HCT116 (cell line): ENCODE results near the gene SSH2. TPM values are rescaled to one million over a fixed set of nuclear protein-coding genes. Genes with fewer than 3 reads are reported as not detected.
A peak's percentile ranks its signal among the peaks of the same experiment; 100 is the strongest.

ENCODE experiments used
- EZH2phosphoT487 ChIP-seq: fragments of 200-600 bp; IDR thresholded peaks from 2 replicates; pipeline ENCODE4 v1.6.1; 2018; ENCODE audit warnings: antibody characterized with exemption, borderline replicate concordance
- FOSL1 ChIP-seq: IDR thresholded peaks from 2 replicates; pipeline ENCODE4 v1.6.1; 2012; ENCODE audit warnings: low read depth
- POLR2A ChIP-seq: IDR thresholded peaks from 2 replicates; pipeline ENCODE4 v1.7.0; 2011; ENCODE audit warnings: borderline replicate concordance; ENCODE audit not compliant: insufficient read depth, insufficient read length; ENCODE audit errors: extremely low read depth
- POLR2AphosphoS5 ChIP-seq: IDR thresholded peaks from 2 replicates; pipeline ENCODE4 v1.6.1; 2011; ENCODE audit warnings: mild to moderate bottlenecking, low read depth, low read length, moderate library complexity
- RAD21 ChIP-seq: IDR thresholded peaks from 2 replicates; pipeline ENCODE4 v1.6.1; 2012; ENCODE audit warnings: low read depth, mild to moderate bottlenecking
- REST ChIP-seq: IDR thresholded peaks from 2 replicates; pipeline ENCODE4 v1.6.1; 2012; ENCODE audit warnings: low read depth
- SIN3A ChIP-seq: IDR thresholded peaks from 2 replicates; pipeline ENCODE4 v1.6.1; 2012; ENCODE audit warnings: low read depth
- SP1 ChIP-seq: IDR thresholded peaks from 2 replicates; pipeline ENCODE4 v1.6.1; 2012; ENCODE audit warnings: low read depth
- SRF ChIP-seq: IDR thresholded peaks from 2 replicates; pipeline ENCODE4 v1.6.1; 2012; ENCODE audit warnings: low read depth
- ZNF274 ChIP-seq: fragments of 200-500 bp; sonication (Bioruptor generic); IDR thresholded peaks from 2 replicates; pipeline ENCODE4 v1.6.1; 2014; ENCODE audit warnings: mild to moderate bottlenecking, low read depth, low read length, inconsistent platforms
- total RNA-seq: library from RNA; stranded (reverse); gene quantifications from one replicate; pipeline ENCODE4 v1.2.1, GENCODE V29; 2021; ENCODE audit not compliant: unreplicated experiment
- TF ChIP-seq, protein P1 (sequence below): IDR thresholded peaks from 2 replicates; pipeline ENCODE4 v1.6.1; 2012

Gene SSH2
- total RNA-seq, 1 experiment from 2014 or later = 17.0 TPM

GRCh38 chr17:29579866-29580771 lies 349.9 kb downstream of the SSH2 start (continued):
- TF ChIP-seq SRF = no peak
- TF ChIP-seq EZH2phosphoT487 = no peak
- TF ChIP-seq POLR2AphosphoS5 = no peak
- no peak for TF ChIP-seq ZNF274
- TF ChIP-seq SIN3A = no peak
- TF ChIP-seq RAD21 = peak; percentile 95
- no peak for TF ChIP-seq FOSL1
- TF ChIP-seq POLR2A = no peak
- TF ChIP-seq REST = no peak
- no peak for TF ChIP-seq SP1
- TF ChIP-seq, protein P1, sequence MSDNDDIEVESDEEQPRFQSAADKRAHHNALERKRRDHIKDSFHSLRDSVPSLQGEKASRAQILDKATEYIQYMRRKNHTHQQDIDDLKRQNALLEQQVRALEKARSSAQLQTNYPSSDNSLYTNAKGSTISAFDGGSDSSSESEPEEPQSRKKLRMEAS = peak; percentile 94
- TF ChIP-seq, all 23 proteins: peak for 4
